Activated CD8-positive, alpha-beta memory T cell treated with anti-CD3 and anti-CD28 coated beads for 1 hour (primary cell): ENCODE results near the gene UBE2K.
"Not testable (repeated sequence)": the region's sequence is repeated elsewhere in the genome, so short reads cannot be mapped to it uniquely, and the experiment has no call there.

Experiments used
- DNase-seq, 2 donors: peaks; one replicate each; pipeline ENCODE4 v3.0.0-alpha.2; 2020; ENCODE audit warnings: low read depth in 1 of 2; ENCODE audit errors: extremely low read depth in 1 of 2

The UBE2K gene

GRCh38 chr4:39721788-39722187, 23.9 kb downstream of the UBE2K start:
- DNase-seq = no peak

GRCh38 chr4:39729557-39729956, 31.6 kb downstream of the UBE2K start:
- no peak for DNase-seq

DNA sequence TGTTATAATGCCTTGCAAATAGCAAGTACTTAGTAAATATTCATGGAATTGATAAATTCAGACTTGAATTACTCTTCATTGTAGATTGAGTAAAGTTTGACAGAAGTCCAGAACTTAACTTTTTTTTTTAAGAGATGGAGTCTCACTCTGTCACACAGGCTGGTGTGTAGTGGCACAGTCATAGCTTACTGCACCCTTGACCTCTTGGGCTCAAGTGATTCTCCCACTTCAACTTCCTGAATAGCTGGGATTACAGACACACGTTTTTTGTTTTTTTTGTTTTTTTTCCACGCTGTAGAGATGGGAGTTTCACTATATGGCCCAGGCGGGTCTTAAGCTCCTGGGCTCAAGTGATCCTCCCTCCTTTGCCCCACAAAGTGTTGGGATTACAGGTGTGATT, 32.1 kb downstream of the UBE2K start:
- DNase-seq = no peak

- DNase-seq = no peak
Observed at GRCh38 chr4:39731908-39732307, 34.0 kb downstream of the UBE2K start.

DNA sequence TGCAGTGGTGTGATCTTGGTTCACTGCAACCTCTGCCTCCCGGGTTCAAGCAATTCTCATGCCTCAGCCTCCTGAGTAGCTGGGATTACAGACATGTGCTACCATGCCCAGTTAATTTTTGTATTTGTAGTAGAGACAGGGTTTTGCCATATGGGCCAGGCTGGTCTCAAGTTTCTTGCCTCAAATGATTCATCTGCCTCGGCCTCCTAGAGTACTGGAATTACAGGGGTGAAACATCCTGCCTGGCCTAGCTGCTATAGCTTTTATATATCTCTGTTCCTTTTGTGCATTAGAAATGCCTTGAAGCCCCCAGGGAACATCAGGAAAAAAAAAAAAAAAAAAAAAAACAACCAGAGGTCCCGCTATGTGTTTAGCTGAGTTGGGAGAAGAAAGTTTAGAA, 34.8 kb downstream of the UBE2K start:
- no peak for DNase-seq

GRCh38 chr4:39739591-39739990, 41.7 kb downstream of the UBE2K start:
- DNase-seq = not testable (repeated sequence)

DNA sequence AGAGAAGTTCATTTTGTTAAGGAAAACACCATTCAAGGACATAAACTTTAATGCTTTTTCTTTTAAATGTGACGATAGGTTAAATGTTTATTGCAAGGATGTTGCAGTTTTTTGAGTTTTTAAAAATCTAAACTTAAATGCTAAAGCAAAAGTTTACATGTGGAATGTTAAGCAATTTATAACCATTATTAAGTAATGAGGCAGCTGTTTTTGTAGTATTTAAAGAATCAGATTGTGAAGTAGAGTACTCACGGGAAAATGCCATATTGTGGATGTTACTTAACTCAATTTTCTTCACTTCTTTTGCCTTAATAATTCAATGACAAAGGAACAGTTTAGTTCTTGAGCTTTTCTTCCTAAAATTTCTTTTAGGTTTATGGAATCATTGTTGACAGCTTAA, 43.5 kb downstream of the UBE2K start:
- DNase-seq = no peak

- DNase-seq = no peak
Observed at GRCh38 chr4:39745920-39746319, 48.0 kb downstream of the UBE2K start.

GRCh38 chr4:39750216-39750615, 52.3 kb downstream of the UBE2K start:
- DNase-seq = no peak

- no peak for DNase-seq
Observed at GRCh38 chr4:39754309-39754708, 56.4 kb downstream of the UBE2K start.

- DNase-seq = no peak
Observed at GRCh38 chr4:39756159-39756558, 58.2 kb downstream of the UBE2K start.

DNA sequence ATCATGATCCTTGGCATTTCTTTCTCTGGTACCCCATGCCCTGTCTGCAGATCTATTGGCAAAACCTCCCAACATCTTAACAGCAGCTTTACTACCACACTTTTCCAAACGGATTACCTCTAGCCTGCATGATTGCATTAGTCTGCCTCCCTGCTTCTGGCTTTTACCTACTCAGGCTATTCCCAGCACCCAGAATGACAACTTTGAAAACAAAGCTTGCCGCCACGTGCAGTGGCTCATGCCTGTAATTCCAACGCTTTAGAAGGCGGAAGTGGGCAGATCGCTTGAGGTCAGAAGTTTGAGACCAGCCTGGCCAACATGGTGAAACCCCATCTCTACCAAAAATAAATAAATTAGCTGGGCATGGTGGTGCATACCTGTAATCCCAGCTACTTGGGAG, 60.2 kb downstream of the UBE2K start:
- no peak for DNase-seq

- no peak for DNase-seq
Observed at GRCh38 chr4:39759569-39759968, 61.6 kb downstream of the UBE2K start.

- DNase-seq = no peak
Observed at GRCh38 chr4:39761005-39761667, 63.2 kb downstream of the UBE2K start.

GRCh38 chr4:39763714-39764572, 66.0 kb downstream of the UBE2K start:
- no peak for DNase-seq

- DNase-seq = no peak
Observed at GRCh38 chr4:39770005-39770404, 72.1 kb downstream of the UBE2K start.

- DNase-seq = no peak
Observed at GRCh38 chr4:39770471-39770870, 72.5 kb downstream of the UBE2K start.

- no peak for DNase-seq
Observed at GRCh38 chr4:39770969-39771724, 73.2 kb downstream of the UBE2K start.

- not testable (repeated sequence) for DNase-seq
Observed at GRCh38 chr4:39781988-39782387, 84.1 kb downstream of the UBE2K start.

GRCh38 chr4:39785083-39785482, 87.1 kb downstream of the UBE2K start:
- DNase-seq = no peak

DNA sequence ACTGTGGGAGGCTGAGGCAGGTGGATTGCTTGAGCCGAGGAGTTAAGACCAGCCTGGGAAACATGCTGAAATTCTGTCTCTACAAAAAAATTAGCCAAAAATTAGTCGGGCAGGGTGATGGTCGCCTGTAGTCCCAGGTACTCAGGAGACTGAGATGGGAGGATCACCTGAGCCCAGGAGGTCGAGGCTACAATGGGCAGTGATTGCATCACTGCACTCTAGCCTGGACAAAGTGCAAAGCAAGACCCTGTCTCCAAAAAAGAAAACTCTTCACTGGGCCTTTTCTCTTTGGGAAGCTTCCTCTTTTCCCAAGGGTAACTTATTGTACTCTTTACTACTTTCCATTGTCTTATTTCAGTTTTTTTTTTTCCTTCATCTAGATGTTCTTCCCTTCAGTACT, 88.9 kb downstream of the UBE2K start:
- DNase-seq = no peak

GRCh38 chr4:39792128-39792527, 94.2 kb downstream of the UBE2K start:
- DNase-seq = no peak
